ENCODE measurements around the gene POU6F2. TPM values are rescaled to one million over a fixed set of nuclear protein-coding genes. Genes with fewer than 3 reads are reported as not detected.

Gene POU6F2
- total and polyA plus RNA-seq, 2 donors from 2014 or later: 0.47 TPM; not detected in 1

GRCh38 chr7:39219869-39220268, 242.2 kb downstream of the POU6F2 start:
- DNase-seq (no peak), FAIRE-seq (no peak)
- H3K27me3 ChIP-seq (ENCODE audit: control insufficient read depth, insufficient read depth, low read length): no peaks in the 10 kb centered on the region
- intact Hi-C loops (cut with DNase I): no loop called here
- no peak overlapping the region for H3K9ac ChIP-seq (ENCODE audit: low read length in 3 of 3)
- no peaks in the 10 kb centered on the region for H3K4me1 ChIP-seq (ENCODE audit: control insufficient read depth in 2 of 3, insufficient read depth in 2 of 3, low read depth in 1 of 3, low read length in 3 of 3)
- no peaks in the 10 kb centered on the region for H3K36me3 ChIP-seq (ENCODE audit: control insufficient read depth in 2 of 3, insufficient read depth in 3 of 3, low read length in 3 of 3)
- H3K9me3 ChIP-seq (ENCODE audit: control insufficient read depth in 2 of 3, insufficient read depth in 1 of 3, low read length in 3 of 3): no peaks in the 10 kb centered on the region
- H3K27ac ChIP-seq (ENCODE audit: low read depth in 2 of 2, low read length in 2 of 2): no peak overlapping the region
- TF ChIP-seq CTCF (IDR thresholded peaks at IDR 0.05; ENCODE audit: borderline replicate concordance, extremely low read depth, insufficient read depth): no peak
- H3K4me3 ChIP-seq (ENCODE audit: low read length in 3 of 3): no peak overlapping the region

DNA sequence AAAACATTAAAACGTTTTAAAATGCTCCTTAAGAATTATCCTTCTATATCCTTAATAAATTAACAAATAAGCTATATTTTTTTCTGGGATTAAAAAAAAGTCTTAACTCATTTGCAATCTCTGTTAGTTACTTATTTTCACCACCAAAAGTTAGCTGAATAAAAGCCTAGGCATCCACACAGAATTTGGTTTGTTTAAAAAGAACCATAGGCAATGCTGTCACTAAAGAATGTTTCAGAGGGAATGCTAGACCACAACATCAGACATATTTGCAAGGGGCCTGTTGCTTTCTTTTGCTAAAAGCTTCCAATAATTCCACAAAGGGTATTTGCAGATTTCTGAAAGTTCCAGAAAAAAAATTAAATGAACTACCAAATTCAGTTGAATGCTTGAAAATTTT, 244.2 kb downstream of the POU6F2 start:
- DNase-seq (no peak), FAIRE-seq (no peak)
- Histone ChIP-seq H3K9ac (ENCODE audit: low read length in 3 of 3) (no peak overlapping the region), H3K27ac (ENCODE audit: low read depth in 2 of 2, low read length in 2 of 2) (no peak overlapping the region), H3K4me1 (ENCODE audit: control insufficient read depth in 2 of 3, insufficient read depth in 2 of 3, low read depth in 1 of 3, low read length in 3 of 3) (no peaks in the 10 kb centered on the region), H3K4me3 (ENCODE audit: low read length in 3 of 3) (no peak overlapping the region), H3K36me3 (ENCODE audit: control insufficient read depth in 2 of 3, insufficient read depth in 3 of 3, low read length in 3 of 3) (no peaks in the 10 kb centered on the region), H3K9me3 (ENCODE audit: control insufficient read depth in 2 of 3, insufficient read depth in 1 of 3, low read length in 3 of 3) (no peaks in the 10 kb centered on the region), H3K27me3 (ENCODE audit: control insufficient read depth, insufficient read depth, low read length) (no peaks in the 10 kb centered on the region)
- TF ChIP-seq CTCF (IDR thresholded peaks at IDR 0.05; ENCODE audit: borderline replicate concordance, extremely low read depth, insufficient read depth): no peak
- intact Hi-C loops (cut with DNase I): no loop called here

- FAIRE-seq: no peak
These were observed 251.2 kb downstream of the POU6F2 start for GRCh38 chr7:39228946-39229345.

More at GRCh38 chr7:39228946-39229345, 251.2 kb downstream of the POU6F2 start:
- no peak for DNase-seq
- no peak for TF ChIP-seq CTCF (IDR thresholded peaks at IDR 0.05; ENCODE audit: borderline replicate concordance, extremely low read depth, insufficient read depth)
- Histone ChIP-seq H3K27me3 (ENCODE audit: control insufficient read depth, insufficient read depth, low read length) (no peaks in the 10 kb centered on the region), H3K27ac (ENCODE audit: low read depth in 2 of 2, low read length in 2 of 2) (no peak overlapping the region), H3K9ac (ENCODE audit: low read length in 3 of 3) (no peak overlapping the region), H3K4me3 (ENCODE audit: low read length in 3 of 3) (no peak overlapping the region), H3K9me3 (ENCODE audit: control insufficient read depth in 2 of 3, insufficient read depth in 1 of 3, low read length in 3 of 3) (no peaks in the 10 kb centered on the region), H3K36me3 (ENCODE audit: control insufficient read depth in 2 of 3, insufficient read depth in 3 of 3, low read length in 3 of 3) (no peaks in the 10 kb centered on the region), H3K4me1 (ENCODE audit: control insufficient read depth in 2 of 3, insufficient read depth in 2 of 3, low read depth in 1 of 3, low read length in 3 of 3) (no peaks in the 10 kb centered on the region)
- intact Hi-C loops (cut with DNase I): no loop called here

Measured in kidney (tissue), 14 donors.